22Rv1 (cell line): Measurements from ENCODE around the gene ARPC5.

Experiments used
- CTCF ChIP-seq: fragments of 450-650 bp; IDR thresholded peaks from 2 replicates; pipeline ENCODE4 v1.5.1; 2017; ENCODE audit warnings: mild to moderate bottlenecking
- ZFX ChIP-seq: fragments of 450-650 bp; IDR thresholded peaks from 2 replicates; pipeline ENCODE4 v1.6.1; 2017; ENCODE audit warnings: antibody characterized with exemption, borderline replicate concordance

DNA sequence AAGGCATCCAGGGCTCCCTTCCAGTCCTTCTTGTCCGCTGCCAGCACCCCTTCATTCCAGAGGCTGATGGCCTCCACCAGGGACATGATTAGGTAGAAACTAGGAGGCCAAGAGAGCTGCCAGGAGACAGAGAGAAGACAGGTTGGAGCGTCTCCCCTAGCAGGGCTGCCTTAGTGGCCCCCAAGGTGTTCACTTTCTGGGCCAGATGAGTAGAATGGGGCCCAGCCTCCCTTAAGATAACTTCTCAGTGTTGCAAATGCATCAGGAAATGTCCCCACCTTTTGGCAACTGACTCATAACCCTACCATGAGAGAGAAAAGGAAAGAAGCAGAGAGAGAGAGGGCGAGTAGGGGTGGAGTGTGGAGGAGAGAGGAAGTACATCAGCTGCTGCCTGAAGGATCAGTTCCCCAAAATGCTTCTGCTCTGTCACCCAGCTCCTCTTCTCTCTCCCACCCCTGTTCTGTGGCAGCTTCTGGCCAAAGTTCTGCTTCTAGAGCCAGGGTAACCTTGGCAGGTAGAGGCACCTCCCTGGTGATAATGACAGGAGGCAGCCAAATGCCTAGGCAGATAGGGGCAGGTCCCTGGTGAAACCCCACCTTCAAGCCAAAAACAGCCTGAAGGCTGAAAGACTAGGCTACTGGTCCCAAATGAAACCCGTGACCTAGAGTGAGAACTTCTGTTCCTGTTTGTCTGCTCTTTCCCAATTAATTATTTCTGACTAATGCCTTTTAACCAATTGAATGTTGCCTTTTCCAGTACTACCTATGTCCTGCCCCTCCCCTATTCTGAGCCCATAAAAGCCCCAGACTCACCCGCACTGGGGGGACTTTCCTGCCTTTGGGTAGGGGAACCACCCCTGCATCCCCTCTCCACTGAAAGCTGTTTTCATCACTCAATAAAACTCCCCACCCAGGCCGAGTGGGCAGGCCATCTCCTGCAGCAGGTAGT is 45.1 kb downstream of the ARPC5 start, which contains the start of gene NCF2:
- no peak for TF ChIP-seq CTCF
- TF ChIP-seq ZFX = no peak
